Loucy (cell line): ENCODE measurements around the gene ZGRF1.
"Not testable (repeated sequence)": the region's sequence is repeated elsewhere in the genome, so short reads cannot be mapped to it uniquely, and the experiment has no call there.

ENCODE experiments used
- H2AFZ ChIP-seq: fragments of 200-600 bp; sonication (generic); 2 replicates; pipeline ENCODE4 v1.6.0; 2016; ENCODE audit warnings: antibody characterized with exemption, mild to moderate bottlenecking, low read length, moderate library complexity
- H3F3A ChIP-seq: fragments of 200-600 bp; 2 replicates; pipeline ENCODE4 v1.6.0; 2016; ENCODE audit warnings: antibody characterized with exemption, low read depth, mild to moderate bottlenecking
- H3K27me3 ChIP-seq: fragments of 200-600 bp; sonication (generic); 2 replicates; pipeline ENCODE4 v1.6.1; 2014; ENCODE audit warnings: low read length, mild to moderate bottlenecking; ENCODE audit not compliant: insufficient read depth, poor library complexity, severe bottlenecking
- H3K36me3 ChIP-seq: fragments of 200-600 bp; sonication (generic); 2 replicates; pipeline ENCODE4 v1.6.1; 2016; ENCODE audit warnings: low read length; ENCODE audit not compliant: insufficient read depth
- H3K4me1 ChIP-seq: fragments of 200-600 bp; sonication (generic); 2 replicates; pipeline ENCODE4 v1.5.1; 2014; ENCODE audit warnings: low read length, mild to moderate bottlenecking; ENCODE audit not compliant: insufficient read depth, poor library complexity, severe bottlenecking
- H3K4me2 ChIP-seq: fragments of 200-600 bp; sonication (generic); 2 replicates; pipeline ENCODE4 v1.6.0; 2014; ENCODE audit warnings: antibody characterized with exemption, low read length, low read depth, mild to moderate bottlenecking; ENCODE audit not compliant: poor library complexity, severe bottlenecking
- H3K4me3 ChIP-seq: fragments of 200-600 bp; sonication (generic); 2 replicates; pipeline ENCODE4 v1.5.1; 2014; ENCODE audit warnings: low read length, mild to moderate bottlenecking, mixed read lengths; ENCODE audit not compliant: poor library complexity, severe bottlenecking
- H3K79me2 ChIP-seq: fragments of 200-600 bp; sonication (generic); 2 replicates; pipeline ENCODE4 v1.6.1; 2014; ENCODE audit warnings: low read length; ENCODE audit not compliant: insufficient read depth
- H3K9ac ChIP-seq: fragments of 200-600 bp; sonication (generic); 2 replicates; pipeline ENCODE4 v1.6.0; 2014; ENCODE audit warnings: mild to moderate bottlenecking, low read depth, low read length, moderate library complexity; ENCODE audit not compliant: poor library complexity, severe bottlenecking
- H3K9me2 ChIP-seq: fragments of 200-600 bp; sonication (generic); replicated peaks from 2 replicates; pipeline ENCODE4 v1.6.1; 2016; ENCODE audit warnings: low read depth, low read length, mixed read lengths
- H3K9me3 ChIP-seq: fragments of 200-600 bp; sonication (generic); 2 replicates; pipeline ENCODE4 v1.6.1; 2014; ENCODE audit warnings: mild to moderate bottlenecking, antibody characterized with exemption, low read length, low read depth; ENCODE audit not compliant: insufficient read depth
- H4K20me1 ChIP-seq: fragments of 200-600 bp; sonication (generic); 2 replicates; pipeline ENCODE4 v1.6.0; 2014; ENCODE audit warnings: antibody characterized with exemption, low read length, mild to moderate bottlenecking; ENCODE audit not compliant: insufficient read depth, poor library complexity, severe bottlenecking
- EZH2phosphoT487 ChIP-seq: fragments of 200-600 bp; IDR thresholded peaks from 2 replicates; pipeline ENCODE4 v1.6.1; 2018; ENCODE audit warnings: antibody characterized with exemption, mild to moderate bottlenecking, moderate library complexity, borderline replicate concordance
- TF ChIP-seq, protein P1 (sequence below): fragments of 200-600 bp; sonication (generic); conservative IDR thresholded peaks from 2 replicates; pipeline ENCODE4 v1.5.1; 2014; ENCODE audit warnings: mild to moderate bottlenecking, antibody characterized with exemption, low read length

The ZGRF1 gene

DNA sequence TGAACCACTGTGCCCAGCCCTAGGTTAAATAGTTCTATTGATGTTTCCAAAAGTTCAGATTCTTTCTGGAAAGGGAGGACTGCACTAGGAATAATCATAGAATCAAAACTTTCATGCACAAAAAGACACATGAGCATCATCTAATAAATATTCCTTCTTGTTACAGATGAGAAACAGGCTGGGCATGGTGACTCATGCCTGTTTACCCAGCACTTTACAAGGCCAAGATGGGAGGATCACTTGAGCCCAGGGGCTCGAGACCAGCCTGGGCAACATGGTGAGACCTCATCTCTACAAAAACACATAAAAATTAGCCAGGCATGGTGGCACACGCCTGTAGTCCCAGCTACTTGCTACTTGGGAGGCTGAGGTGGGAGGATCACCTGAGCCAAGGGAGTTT, 27.9 kb upstream of the ZGRF1 start:
- Histone ChIP-seq H3K4me2 (no peak overlapping the region), H2AFZ (0 out of 2 replicates have a peak overlapping the region, but pooled peaks have one; percentile 2), H3K9ac (no peak overlapping the region), H3K4me3 (no peak overlapping the region), H3F3A (peaks cover 16% of the 10 kb centered on the region), H3K27me3 (no peaks in the 10 kb centered on the region), H3K4me1 (peaks cover 30% of the 10 kb centered on the region), H4K20me1 (no peaks in the 10 kb centered on the region), H3K36me3 (no peaks in the 10 kb centered on the region), H3K9me2 (no peaks in the 10 kb centered on the region), H3K79me2 (no peaks in the 10 kb centered on the region), H3K9me3 (no peaks in the 10 kb centered on the region)
- TF ChIP-seq EZH2phosphoT487: no peak
- TF ChIP-seq, protein P1, sequence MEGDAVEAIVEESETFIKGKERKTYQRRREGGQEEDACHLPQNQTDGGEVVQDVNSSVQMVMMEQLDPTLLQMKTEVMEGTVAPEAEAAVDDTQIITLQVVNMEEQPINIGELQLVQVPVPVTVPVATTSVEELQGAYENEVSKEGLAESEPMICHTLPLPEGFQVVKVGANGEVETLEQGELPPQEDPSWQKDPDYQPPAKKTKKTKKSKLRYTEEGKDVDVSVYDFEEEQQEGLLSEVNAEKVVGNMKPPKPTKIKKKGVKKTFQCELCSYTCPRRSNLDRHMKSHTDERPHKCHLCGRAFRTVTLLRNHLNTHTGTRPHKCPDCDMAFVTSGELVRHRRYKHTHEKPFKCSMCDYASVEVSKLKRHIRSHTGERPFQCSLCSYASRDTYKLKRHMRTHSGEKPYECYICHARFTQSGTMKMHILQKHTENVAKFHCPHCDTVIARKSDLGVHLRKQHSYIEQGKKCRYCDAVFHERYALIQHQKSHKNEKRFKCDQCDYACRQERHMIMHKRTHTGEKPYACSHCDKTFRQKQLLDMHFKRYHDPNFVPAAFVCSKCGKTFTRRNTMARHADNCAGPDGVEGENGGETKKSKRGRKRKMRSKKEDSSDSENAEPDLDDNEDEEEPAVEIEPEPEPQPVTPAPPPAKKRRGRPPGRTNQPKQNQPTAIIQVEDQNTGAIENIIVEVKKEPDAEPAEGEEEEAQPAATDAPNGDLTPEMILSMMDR: no peak

DNA sequence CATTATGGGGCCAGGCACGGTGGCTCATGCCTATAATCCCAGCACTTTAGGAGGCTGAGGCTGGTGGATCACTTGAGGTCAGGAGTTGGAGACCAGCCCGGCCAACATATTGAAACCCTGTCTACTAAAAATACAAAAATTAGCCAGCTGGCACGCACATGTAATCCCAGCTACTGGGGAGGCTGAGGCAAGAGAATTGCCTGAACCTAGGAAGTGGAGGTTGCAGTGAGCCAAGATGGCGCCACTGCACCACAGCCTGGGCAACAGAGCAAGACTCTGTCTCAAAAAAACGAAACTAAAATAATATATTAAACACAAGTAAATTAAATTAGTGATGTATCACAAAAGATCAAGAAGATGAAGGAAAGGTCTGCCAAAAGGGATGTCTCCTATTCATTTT, 19.4 kb upstream of the ZGRF1 start:
- not testable (repeated sequence) for H3K4me2 ChIP-seq, H3F3A ChIP-seq, H3K9ac ChIP-seq, H2AFZ ChIP-seq, H4K20me1 ChIP-seq, H3K27me3 ChIP-seq, H3K9me2 ChIP-seq, H3K4me3 ChIP-seq, H3K79me2 ChIP-seq, H3K9me3 ChIP-seq
- H3K4me1 ChIP-seq: peaks cover 10% of the 10 kb centered on the region
- H3K36me3 ChIP-seq: peaks cover 36% of the 10 kb centered on the region

DNA sequence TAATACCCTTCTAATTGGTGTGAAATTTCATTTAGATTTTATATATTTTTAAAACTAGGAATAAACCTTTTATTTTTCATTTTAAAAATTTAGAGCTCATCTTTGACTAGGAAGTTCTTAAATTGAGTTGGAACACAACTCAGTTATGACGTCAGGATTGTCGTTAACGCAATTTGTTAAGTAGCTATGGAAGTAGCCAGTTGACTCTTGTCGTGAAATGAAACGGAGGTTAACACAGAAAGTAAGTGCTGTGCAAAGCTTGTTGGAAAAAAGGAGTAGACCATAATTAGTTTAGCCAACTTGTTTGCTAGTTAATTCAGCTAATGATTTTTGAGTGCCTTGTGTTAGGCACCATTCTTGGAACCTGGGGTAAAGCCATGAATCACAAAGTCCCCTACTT, 18.6 kb upstream of the ZGRF1 start:
- Histone ChIP-seq H3K9me2 (no peaks in the 10 kb centered on the region), H3K79me2 (no peaks in the 10 kb centered on the region), H3K4me1 (peaks cover 2% of the 10 kb centered on the region), H3K9me3 (no peaks in the 10 kb centered on the region), H3K4me2 (no peak overlapping the region), H3K27me3 (no peaks in the 10 kb centered on the region), H3K36me3 (peaks cover 43% of the 10 kb centered on the region), H3K4me3 (no peak overlapping the region), H2AFZ (no peak overlapping the region), H3F3A (no peaks in the 10 kb centered on the region), H3K9ac (no peak overlapping the region), H4K20me1 (no peaks in the 10 kb centered on the region)
- no peak for TF ChIP-seq EZH2phosphoT487
- TF ChIP-seq, protein P1: no peak

DNA sequence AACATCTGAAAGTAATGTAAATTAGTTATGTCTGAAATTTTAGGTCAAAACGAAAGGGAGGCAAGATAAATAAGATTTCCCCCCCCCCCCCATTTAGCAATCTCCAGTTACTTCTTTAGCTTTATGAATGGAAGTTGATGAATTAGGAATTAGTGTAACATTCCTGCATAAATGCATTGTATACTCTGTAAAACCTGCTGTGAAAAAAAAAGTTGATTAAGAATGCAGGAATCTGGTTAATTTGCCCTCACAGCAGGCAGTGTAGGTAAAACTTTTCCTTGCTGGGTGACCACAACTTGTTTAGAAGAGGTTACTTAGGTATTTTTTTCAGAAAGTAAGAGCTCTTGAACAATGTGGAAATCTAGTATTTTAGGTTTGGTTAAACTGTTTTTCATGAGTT, 15.5 kb upstream of the ZGRF1 start:
- H3K27me3 ChIP-seq: no peaks in the 10 kb centered on the region
- no peak overlapping the region for H3K4me2 ChIP-seq
- H3K4me1 ChIP-seq: no peaks in the 10 kb centered on the region
- H3K9me2 ChIP-seq: no peaks in the 10 kb centered on the region
- no peak overlapping the region for H2AFZ ChIP-seq
- no peaks in the 10 kb centered on the region for H3K9me3 ChIP-seq
- no peaks in the 10 kb centered on the region for H3F3A ChIP-seq
- no peaks in the 10 kb centered on the region for H4K20me1 ChIP-seq
- H3K79me2 ChIP-seq: no peaks in the 10 kb centered on the region
- H3K9ac ChIP-seq: no peak overlapping the region
- H3K4me3 ChIP-seq: no peak overlapping the region
- H3K36me3 ChIP-seq: peaks cover 51% of the 10 kb centered on the region; the same call in 1 of the 2 replicates
- TF ChIP-seq EZH2phosphoT487: no peak
- TF ChIP-seq, protein P1: no peak
